Measurements from ENCODE around the gene LSM12.

The LSM12 gene

DNA sequence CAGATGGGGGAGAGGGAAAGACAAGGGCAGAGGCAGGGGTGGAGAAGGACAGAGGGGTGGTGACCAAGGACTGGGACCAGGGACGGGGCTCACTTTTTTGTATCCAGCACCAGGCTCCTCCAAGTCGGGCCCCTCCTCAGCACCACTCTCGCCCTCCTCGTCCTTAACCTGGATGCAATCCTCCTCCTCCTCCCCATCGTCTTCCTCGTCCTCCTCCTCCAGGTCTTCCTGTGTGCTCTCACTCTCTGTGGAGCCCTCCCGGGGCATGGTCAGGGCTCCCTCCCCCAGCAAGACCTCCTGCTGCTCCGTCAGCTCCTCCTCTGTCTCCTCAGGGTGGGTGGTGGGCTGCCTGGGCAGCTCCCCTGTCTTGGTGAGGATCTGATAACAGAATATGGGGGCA is 20.8 kb upstream of the LSM12 start (continued):
- no peak for TF ChIP-seq SP2 (tag by site-specific recombination; IDR thresholded peaks at IDR 0.05)
- TF ChIP-seq IKZF3 (tag by site-specific recombination; IDR thresholded peaks at IDR 0.05), result no peak
- no peak for TF ChIP-seq SP7 (tag by site-specific recombination; IDR thresholded peaks at IDR 0.05)
- TF ChIP-seq ZNF211 (tag by site-specific recombination; IDR thresholded peaks at IDR 0.05; ENCODE audit: low read depth), result no peak
- no peak for TF ChIP-seq ZNF571 (tag by site-specific recombination; IDR thresholded peaks at IDR 0.05)

DNA sequence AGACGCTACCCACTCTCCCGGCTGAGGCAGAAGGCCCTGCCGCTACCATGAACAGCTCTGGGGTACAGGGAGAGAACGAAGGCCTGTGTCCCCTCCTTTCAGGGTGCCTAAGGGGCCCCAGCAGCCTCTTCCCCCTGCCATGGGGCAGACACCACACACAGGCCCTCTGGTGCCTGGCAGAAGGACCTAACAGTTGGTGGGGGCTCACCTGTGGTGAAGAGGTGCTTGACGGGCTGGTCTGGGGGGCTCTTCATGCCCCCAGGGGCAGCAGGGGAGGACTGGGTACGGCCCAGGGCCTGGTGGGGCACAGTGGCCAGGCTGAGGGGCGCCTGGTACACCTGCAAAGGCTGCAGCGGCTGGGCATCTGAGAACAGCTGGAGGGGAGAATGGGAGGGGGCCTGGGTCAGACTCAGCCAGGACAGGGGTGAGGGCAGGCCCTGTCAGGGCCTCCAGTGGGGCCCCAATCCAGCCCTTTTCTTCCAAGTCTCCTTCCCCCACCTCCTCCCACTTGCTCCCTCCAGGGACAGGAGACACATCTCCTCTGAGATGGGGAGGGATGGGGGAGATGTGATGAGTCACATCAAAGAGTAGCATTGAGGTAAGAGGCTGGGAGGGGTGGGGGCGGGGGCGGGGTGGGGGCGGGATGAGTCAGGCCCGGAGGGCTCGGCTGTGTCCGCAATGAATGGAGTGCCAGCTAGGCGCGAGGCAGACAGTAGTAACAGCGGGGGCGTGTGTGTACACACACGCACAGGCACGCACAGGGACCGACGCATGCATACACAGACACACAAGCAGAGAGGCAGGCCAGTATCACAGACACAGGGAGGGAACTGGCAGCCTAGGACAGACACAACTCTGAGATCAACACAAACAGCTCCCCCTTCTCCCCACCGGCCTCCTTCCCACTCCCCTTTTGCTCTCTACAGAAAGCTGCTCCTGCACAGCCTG is 20.2 kb upstream of the LSM12 start:
- Histone ChIP-seq H3K27ac (ENCODE audit: extremely low read depth, low read depth, low read length) (peak overlapping the region; percentile 25; the same call in 1 of the 2 replicates), H3K9me3 (ENCODE audit: control insufficient read depth, insufficient read depth, low read depth, low read length) (no peaks in the 10 kb centered on the region), H3K36me3 (ENCODE audit: control insufficient read depth in 2 of 2, insufficient read depth in 1 of 2, low read length in 2 of 2) (peaks cover 8 to 56% of the 10 kb centered on the region in 2 experiments; a peak in 2 of 3 replicates), H3K4me1 (ENCODE audit: control insufficient read depth, insufficient read depth, low read length) (peaks cover 10% of the 10 kb centered on the region), H3K4me3 (ENCODE audit: low read depth, low read length) (no peak overlapping the region)
- ChIA-PET CTCF (interaction anchor here (0.6 to 8.1 kb wide), 14 partner anchors 9 to 1174 kb away, joined by 3 to 98 read pairs (median 4); partner anchors contain the start of gene HDAC5), POLR2A (interaction anchor here (0.6 to 2.4 kb wide), 15 partner anchors 9 to 238 kb away, joined by 3 to 13 read pairs (median 4); partner anchors contain the start of genes G6PC3, HDAC5, LSM12 and SLC25A39)
- no peak for TF ChIP-seq ZNF202 (tag by site-specific recombination; IDR thresholded peaks at IDR 0.05; ENCODE audit: borderline replicate concordance)
- TF ChIP-seq, protein P1, sequence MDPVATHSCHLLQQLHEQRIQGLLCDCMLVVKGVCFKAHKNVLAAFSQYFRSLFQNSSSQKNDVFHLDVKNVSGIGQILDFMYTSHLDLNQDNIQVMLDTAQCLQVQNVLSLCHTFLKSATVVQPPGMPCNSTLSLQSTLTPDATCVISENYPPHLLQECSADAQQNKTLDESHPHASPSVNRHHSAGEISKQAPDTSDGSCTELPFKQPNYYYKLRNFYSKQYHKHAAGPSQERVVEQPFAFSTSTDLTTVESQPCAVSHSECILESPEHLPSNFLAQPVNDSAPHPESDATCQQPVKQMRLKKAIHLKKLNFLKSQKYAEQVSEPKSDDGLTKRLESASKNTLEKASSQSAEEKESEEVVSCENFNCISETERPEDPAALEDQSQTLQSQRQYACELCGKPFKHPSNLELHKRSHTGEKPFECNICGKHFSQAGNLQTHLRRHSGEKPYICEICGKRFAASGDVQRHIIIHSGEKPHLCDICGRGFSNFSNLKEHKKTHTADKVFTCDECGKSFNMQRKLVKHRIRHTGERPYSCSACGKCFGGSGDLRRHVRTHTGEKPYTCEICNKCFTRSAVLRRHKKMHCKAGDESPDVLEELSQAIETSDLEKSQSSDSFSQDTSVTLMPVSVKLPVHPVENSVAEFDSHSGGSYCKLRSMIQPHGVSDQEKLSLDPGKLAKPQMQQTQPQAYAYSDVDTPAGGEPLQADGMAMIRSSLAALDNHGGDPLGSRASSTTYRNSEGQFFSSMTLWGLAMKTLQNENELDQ (tag by site-specific recombination; IDR thresholded peaks at IDR 0.05; ENCODE audit: low read depth), result no peak
- TF ChIP-seq, protein P2, sequence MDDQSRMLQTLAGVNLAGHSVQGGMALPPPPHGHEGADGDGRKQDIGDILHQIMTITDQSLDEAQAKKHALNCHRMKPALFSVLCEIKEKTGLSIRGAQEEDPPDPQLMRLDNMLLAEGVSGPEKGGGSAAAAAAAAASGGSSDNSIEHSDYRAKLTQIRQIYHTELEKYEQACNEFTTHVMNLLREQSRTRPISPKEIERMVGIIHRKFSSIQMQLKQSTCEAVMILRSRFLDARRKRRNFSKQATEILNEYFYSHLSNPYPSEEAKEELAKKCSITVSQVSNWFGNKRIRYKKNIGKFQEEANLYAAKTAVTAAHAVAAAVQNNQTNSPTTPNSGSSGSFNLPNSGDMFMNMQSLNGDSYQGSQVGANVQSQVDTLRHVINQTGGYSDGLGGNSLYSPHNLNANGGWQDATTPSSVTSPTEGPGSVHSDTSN (CRISPR knock-in tag; IDR thresholded peaks at IDR 0.05), result 0 out of 2 replicates have a peak, but pooled peaks have one; percentile 47
- 0 out of 2 replicates have a peak, but pooled peaks have one; percentile 54 for TF ChIP-seq OSR2 (tag by site-specific recombination; IDR thresholded peaks at IDR 0.05)
- no peak for TF ChIP-seq ZNF621 (tag by site-specific recombination; IDR thresholded peaks at IDR 0.05)
- TF ChIP-seq ZNF221 (tag by site-specific recombination; IDR thresholded peaks at IDR 0.05; ENCODE audit: borderline replicate concordance), result no peak
- no peak for TF ChIP-seq ZNF777 (tag by site-specific recombination; IDR thresholded peaks at IDR 0.05; ENCODE audit: borderline replicate concordance)
- TF ChIP-seq ZNF768 (tag by site-specific recombination; IDR thresholded peaks at IDR 0.05), result no peak
- no peak for TF ChIP-seq GLI2 (tag by site-specific recombination; IDR thresholded peaks at IDR 0.05; ENCODE audit: borderline replicate concordance, low read depth)
- no peak for TF ChIP-seq ZXDB (tag by site-specific recombination; IDR thresholded peaks at IDR 0.05)
- TF ChIP-seq ZNF174 (tag by site-specific recombination; IDR thresholded peaks at IDR 0.05), result no peak
- TF ChIP-seq WT1 (tag by site-specific recombination; IDR thresholded peaks at IDR 0.05), result peak; percentile 73
- no peak for TF ChIP-seq ZNF558 (tag by site-specific recombination; IDR thresholded peaks at IDR 0.05)
- TF ChIP-seq ZNF37A (tag by site-specific recombination; IDR thresholded peaks at IDR 0.05), result no peak
- TF ChIP-seq TRIM28 (IDR thresholded peaks at IDR 0.05; ENCODE audit: borderline replicate concordance, low read length), result no peak
- no peak for TF ChIP-seq ZNF324 (tag by site-specific recombination; IDR thresholded peaks at IDR 0.05)
- TF ChIP-seq, protein P3, sequence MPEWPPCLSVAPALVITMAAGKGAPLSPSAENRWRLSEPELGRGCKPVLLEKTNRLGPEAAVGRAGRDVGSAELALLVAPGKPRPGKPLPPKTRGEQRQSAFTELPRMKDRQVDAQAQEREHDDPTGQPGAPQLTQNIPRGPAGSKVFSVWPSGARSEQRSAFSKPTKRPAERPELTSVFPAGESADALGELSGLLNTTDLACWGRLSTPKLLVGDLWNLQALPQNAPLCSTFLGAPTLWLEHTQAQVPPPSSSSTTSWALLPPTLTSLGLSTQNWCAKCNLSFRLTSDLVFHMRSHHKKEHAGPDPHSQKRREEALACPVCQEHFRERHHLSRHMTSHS (tag by site-specific recombination; IDR thresholded peaks at IDR 0.05), result no peak
- TF ChIP-seq HOXC10 (CRISPR knock-in tag; IDR thresholded peaks at IDR 0.05), result no peak
- TF ChIP-seq ZNF335 (tag by site-specific recombination; conservative IDR thresholded peaks at IDR 0.05), result peak; percentile 66
- no peak for TF ChIP-seq ZNF76 (tag by site-specific recombination; IDR thresholded peaks at IDR 0.05; ENCODE audit: borderline replicate concordance, low read depth)
- no peak for TF ChIP-seq ZNF292 (tag by site-specific recombination; IDR thresholded peaks at IDR 0.05; ENCODE audit: borderline replicate concordance, low read depth)
- peak; percentile 48 for TF ChIP-seq SP2 (tag by site-specific recombination; IDR thresholded peaks at IDR 0.05)
- TF ChIP-seq, protein P4, sequence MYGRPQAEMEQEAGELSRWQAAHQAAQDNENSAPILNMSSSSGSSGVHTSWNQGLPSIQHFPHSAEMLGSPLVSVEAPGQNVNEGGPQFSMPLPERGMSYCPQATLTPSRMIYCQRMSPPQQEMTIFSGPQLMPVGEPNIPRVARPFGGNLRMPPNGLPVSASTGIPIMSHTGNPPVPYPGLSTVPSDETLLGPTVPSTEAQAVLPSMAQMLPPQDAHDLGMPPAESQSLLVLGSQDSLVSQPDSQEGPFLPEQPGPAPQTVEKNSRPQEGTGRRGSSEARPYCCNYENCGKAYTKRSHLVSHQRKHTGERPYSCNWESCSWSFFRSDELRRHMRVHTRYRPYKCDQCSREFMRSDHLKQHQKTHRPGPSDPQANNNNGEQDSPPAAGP (tag by site-specific recombination; IDR thresholded peaks at IDR 0.05), result peak; percentile 84
- no peak for TF ChIP-seq ZSCAN16 (tag by site-specific recombination; IDR thresholded peaks at IDR 0.05)
- TF ChIP-seq MEIS1 (CRISPR knock-in tag; IDR thresholded peaks at IDR 0.05; ENCODE audit: borderline replicate concordance), result no peak
- TF ChIP-seq ZNF549 (tag by site-specific recombination; IDR thresholded peaks at IDR 0.05), result no peak
- TF ChIP-seq ZNF239 (tag by site-specific recombination; IDR thresholded peaks at IDR 0.05), result no peak

Measured in HEK293 (cell line).